Mucosa of rectum (tissue), 2 donors: ENCODE results near the gene SART3.

Experiments
- H3K27ac ChIP-seq, 2 donors: one replicate each; pipeline ENCODE4 v1.7.0; 2013; ENCODE audit warnings: inconsistent platforms in 2 of 2, low read depth in 2 of 2, low read length in 2 of 2
- H3K27me3 ChIP-seq, 2 donors: one replicate each; pipeline ENCODE4 v1.7.0; 2013; ENCODE audit warnings: low read length in 2 of 2; ENCODE audit not compliant: control insufficient read depth in 2 of 2, insufficient read depth in 2 of 2
- H3K36me3 ChIP-seq, 2 donors: one replicate each; pipeline ENCODE4 v1.7.0; 2013; ENCODE audit warnings: low read length in 2 of 2; ENCODE audit not compliant: control insufficient read depth in 2 of 2, insufficient read depth in 2 of 2
- H3K4me1 ChIP-seq, 2 donors: one replicate each; pipeline ENCODE4 v1.7.0; 2013; ENCODE audit warnings: low read length in 2 of 2, mild to moderate bottlenecking in 1 of 2; ENCODE audit not compliant: control insufficient read depth in 2 of 2, insufficient read depth in 2 of 2
- H3K4me3 ChIP-seq, 2 donors: one replicate each; pipeline ENCODE4 v1.7.0; 2013; ENCODE audit warnings: low read length in 2 of 2
- H3K9ac ChIP-seq, 2 donors: one replicate each; pipeline ENCODE4 v1.7.0; 2013; ENCODE audit warnings: low read length in 2 of 2, low read depth in 1 of 2, mild to moderate bottlenecking in 1 of 2
- H3K9me3 ChIP-seq, 2 donors: one replicate each; pipeline ENCODE4 v1.7.0; 2013; ENCODE audit warnings: low read length in 2 of 2; ENCODE audit not compliant: control insufficient read depth in 2 of 2
- donor health status: healthy.
- donor health status: Normal muscosa, but diverticular disease.

The SART3 gene

DNA sequence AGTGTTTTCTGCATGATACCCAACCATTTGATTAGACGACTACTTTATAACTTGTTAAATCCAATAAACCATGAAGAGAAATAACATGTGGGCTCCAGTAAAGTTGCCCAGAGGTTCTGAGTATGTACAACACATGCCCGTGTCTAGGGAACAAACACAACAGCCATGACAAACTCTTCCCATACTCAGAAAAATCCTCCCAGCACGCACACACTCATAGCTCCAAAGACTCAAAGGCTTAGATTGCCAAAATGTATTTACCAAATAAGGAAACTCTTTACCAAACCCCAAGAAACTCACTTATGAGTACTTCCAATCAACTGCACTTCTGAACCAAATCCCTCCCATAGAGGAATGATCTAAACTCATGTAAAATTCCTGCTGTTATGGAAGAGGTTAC lies 17.3 kb downstream of the SART3 start:
- Histone ChIP-seq H3K36me3 (peaks cover 36 to 47% of the 10 kb centered on the region in 2 donors), H3K4me3 (no peak overlapping the region), H3K9ac (no peak overlapping the region), H3K27me3 (no peaks in the 10 kb centered on the region), H3K4me1 (no peaks in the 10 kb centered on the region), H3K27ac (no peak overlapping the region), H3K9me3 (no peaks in the 10 kb centered on the region)

GRCh38 chr12:108542320-108542719 lies 18.7 kb downstream of the SART3 start:
- H3K27ac ChIP-seq = no peak overlapping the region
- no peaks in the 10 kb centered on the region for H3K4me1 ChIP-seq
- H3K9me3 ChIP-seq = no peaks in the 10 kb centered on the region
- H3K27me3 ChIP-seq = no peaks in the 10 kb centered on the region
- no peak overlapping the region for H3K9ac ChIP-seq
- H3K36me3 ChIP-seq = peaks cover 42 to 47% of the 10 kb centered on the region in 2 donors
- no peak overlapping the region for H3K4me3 ChIP-seq

GRCh38 chr12:108538616-108539195 lies 22.3 kb downstream of the SART3 start:
- H3K27ac ChIP-seq = no peak overlapping the region

GRCh38 chr12:108538146-108538545 lies 22.8 kb downstream of the SART3 start:
- H3K4me1 ChIP-seq = no peaks in the 10 kb centered on the region
- no peak overlapping the region for H3K27ac ChIP-seq
- no peak overlapping the region for H3K4me3 ChIP-seq
- H3K9me3 ChIP-seq = no peaks in the 10 kb centered on the region
- H3K36me3 ChIP-seq = peaks cover 52% of the 10 kb centered on the region in 2 donors
- no peak overlapping the region for H3K9ac ChIP-seq
- no peaks in the 10 kb centered on the region for H3K27me3 ChIP-seq

More at GRCh38 chr12:108538616-108539195, 22.3 kb downstream of the SART3 start:
- H3K27me3 ChIP-seq = no peaks in the 10 kb centered on the region
- H3K36me3 ChIP-seq = peaks cover 54 to 56% of the 10 kb centered on the region in 2 donors
- H3K4me1 ChIP-seq = no peaks in the 10 kb centered on the region
- no peak overlapping the region for H3K9ac ChIP-seq
- no peaks in the 10 kb centered on the region for H3K9me3 ChIP-seq
- H3K4me3 ChIP-seq = no peak overlapping the region

DNA sequence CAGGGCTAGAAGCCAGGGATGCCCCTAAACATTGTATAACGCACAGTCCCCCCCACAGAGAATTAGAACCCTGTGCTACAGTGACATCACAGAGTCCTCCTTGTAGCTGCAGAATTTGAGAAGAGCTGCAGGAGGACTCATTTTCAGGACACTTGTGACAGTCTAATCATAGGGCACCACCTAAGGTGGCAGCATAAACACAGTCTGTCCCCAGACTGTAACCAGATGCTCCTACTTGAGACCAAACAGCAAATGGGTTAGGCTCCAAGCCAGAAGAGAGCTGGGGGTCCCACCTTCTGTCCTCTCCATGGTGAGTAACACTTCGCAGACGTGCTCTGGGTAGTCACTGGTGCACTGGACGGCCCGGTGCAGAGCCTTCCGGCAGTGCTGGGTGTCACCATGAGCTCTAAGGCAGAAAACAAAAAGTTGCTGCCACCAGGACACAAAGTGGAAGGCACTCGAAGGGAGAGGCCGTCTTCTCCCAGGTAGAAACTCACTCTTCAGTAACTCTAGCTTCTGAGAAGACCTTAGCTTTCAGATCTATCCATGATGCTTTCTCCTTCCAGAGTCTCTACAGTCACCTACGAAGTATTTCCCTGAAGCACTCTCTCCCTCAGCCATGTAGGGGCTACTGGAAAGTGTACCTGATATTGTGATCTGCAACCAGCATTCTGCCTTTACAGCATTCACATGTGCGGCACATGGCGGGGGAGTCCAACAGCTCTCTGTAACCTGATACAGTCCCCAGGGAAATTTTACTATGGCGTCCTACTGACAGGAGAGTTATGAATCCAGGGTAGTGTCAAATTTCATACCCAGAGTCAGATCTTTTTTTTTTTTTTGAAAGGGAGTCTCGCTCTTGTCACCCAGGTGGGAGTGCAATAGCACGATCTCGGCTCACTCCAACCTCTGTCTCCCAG lies 28.8 kb downstream of the SART3 start:
- H3K36me3 ChIP-seq = peaks cover 71 to 81% of the 10 kb centered on the region in 2 donors

DNA sequence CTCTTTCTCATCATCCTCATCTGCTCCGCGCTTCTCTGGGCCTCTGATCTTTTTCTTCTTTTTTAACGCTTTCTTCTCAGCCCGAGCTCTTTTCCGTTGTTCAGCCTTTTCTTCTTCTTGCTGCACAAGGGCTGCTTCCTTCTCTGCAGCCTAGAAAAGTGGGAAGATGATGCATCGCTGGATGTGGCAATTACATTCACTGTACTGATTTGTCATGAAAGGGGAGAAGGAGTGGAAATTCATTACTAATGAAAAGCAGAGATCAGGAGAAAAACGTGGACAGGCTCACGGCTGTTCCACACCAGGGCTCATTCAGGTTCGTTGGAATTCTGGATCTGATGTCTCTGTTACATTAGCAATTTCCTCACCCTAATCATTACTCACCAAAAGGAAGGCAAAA lies 30.8 kb downstream of the SART3 start:
- no peak overlapping the region for H3K9ac ChIP-seq
- H3K36me3 ChIP-seq = peaks cover 71 to 80% of the 10 kb centered on the region in 2 donors
- H3K27ac ChIP-seq = no peak overlapping the region
- H3K9me3 ChIP-seq = no peaks in the 10 kb centered on the region
- H3K4me3 ChIP-seq = no peak overlapping the region
- no peaks in the 10 kb centered on the region for H3K4me1 ChIP-seq
- H3K27me3 ChIP-seq = no peaks in the 10 kb centered on the region

More for the DNA sequence above, 28.8 kb downstream of the SART3 start:
- H3K4me1 ChIP-seq = no peaks in the 10 kb centered on the region
- H3K27me3 ChIP-seq = no peaks in the 10 kb centered on the region
- no peak overlapping the region for H3K9ac ChIP-seq
- H3K9me3 ChIP-seq = no peaks in the 10 kb centered on the region
- no peak overlapping the region for H3K27ac ChIP-seq
- no peak overlapping the region for H3K4me3 ChIP-seq

GRCh38 chr12:108527166-108527496 lies 33.8 kb downstream of the SART3 start:
- no peaks in the 10 kb centered on the region for H3K27me3 ChIP-seq
- H3K9ac ChIP-seq = no peak overlapping the region
- H3K36me3 ChIP-seq = peaks cover 80 to 92% of the 10 kb centered on the region in 2 donors
- no peaks in the 10 kb centered on the region for H3K9me3 ChIP-seq
- no peaks in the 10 kb centered on the region for H3K4me1 ChIP-seq
- no peak overlapping the region for H3K27ac ChIP-seq
- no peak overlapping the region for H3K4me3 ChIP-seq

GRCh38 chr12:108526482-108527165 lies 34.3 kb downstream of the SART3 start:
- H3K27me3 ChIP-seq = no peaks in the 10 kb centered on the region
- H3K36me3 ChIP-seq = peaks cover 79 to 92% of the 10 kb centered on the region in 2 donors
- no peak overlapping the region for H3K27ac ChIP-seq
- H3K9ac ChIP-seq = no peak overlapping the region
- H3K9me3 ChIP-seq = no peaks in the 10 kb centered on the region
- H3K4me1 ChIP-seq = no peaks in the 10 kb centered on the region
- no peak overlapping the region for H3K4me3 ChIP-seq

DNA sequence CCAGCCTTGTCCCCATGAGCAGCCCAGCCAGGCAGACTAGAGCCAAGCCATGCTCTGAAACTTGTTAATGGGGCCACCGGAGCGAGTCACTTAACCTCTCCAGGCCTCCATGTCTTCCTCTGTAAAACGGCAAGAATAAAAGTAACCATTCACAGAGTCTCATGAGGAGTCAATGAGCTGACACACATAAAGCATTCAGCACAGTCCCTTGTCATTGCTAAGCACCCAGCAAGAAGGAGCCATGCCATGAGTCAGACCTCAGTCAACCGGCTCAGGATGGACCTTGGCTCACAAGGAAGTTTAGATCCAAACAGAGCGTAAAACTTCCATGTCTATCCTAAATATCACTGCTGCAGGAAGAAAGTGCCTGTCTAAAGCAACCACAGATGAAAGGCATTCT lies 35.3 kb downstream of the SART3 start:
- Histone ChIP-seq H3K9ac (no peak overlapping the region), H3K4me1 (no peaks in the 10 kb centered on the region), H3K36me3 (peaks cover 85 to 89% of the 10 kb centered on the region in 2 donors), H3K9me3 (no peaks in the 10 kb centered on the region), H3K27ac (no peak overlapping the region), H3K27me3 (no peaks in the 10 kb centered on the region), H3K4me3 (no peak overlapping the region)

DNA sequence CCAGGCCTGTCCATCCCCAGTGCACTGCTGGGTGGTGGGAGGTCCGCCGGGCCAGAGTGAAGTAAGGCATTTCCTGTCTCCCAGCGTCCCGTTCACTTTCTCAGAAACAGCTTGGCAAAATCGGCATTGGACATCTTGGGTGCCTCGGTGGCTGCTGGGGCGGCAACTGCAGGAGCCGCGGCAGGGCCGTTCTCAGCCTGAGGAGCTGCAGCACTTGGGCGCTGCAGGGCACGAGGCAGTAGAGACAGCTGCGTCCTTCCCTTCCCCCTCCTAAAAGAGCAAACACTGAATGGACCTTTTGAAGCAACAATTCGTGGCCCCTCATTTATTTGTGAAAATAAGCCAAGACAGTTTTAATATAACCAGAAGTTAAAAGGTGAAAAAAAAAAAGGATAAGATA lies 37.6 kb downstream of the SART3 start:
- no peak overlapping the region for H3K9ac ChIP-seq
- no peaks in the 10 kb centered on the region for H3K4me1 ChIP-seq
- H3K4me3 ChIP-seq = no peak overlapping the region
- no peak overlapping the region for H3K27ac ChIP-seq
- H3K27me3 ChIP-seq = no peaks in the 10 kb centered on the region
- H3K36me3 ChIP-seq = peaks cover 81 to 90% of the 10 kb centered on the region in 2 donors
- H3K9me3 ChIP-seq = no peaks in the 10 kb centered on the region
